NCI-H1092 treated with DMSO at 0.1 percent for 48 hours (cell line): ENCODE measurements around the gene KRT7.
"Not testable (repeated sequence)": the region's sequence is repeated elsewhere in the genome, so short reads cannot be mapped to it uniquely, and the experiment has no call there.

ENCODE experiments used
- DNase-seq: peaks from one replicate; lab custom pipeline; 2025; lab: John Stamatoyannopoulos, UW

KRT7 gene

GRCh38 chr12:52255926-52256583 lies 23.0 kb downstream of the KRT7 start:
- DNase-seq, result no peak

- DNase-seq, result no peak
Observed at GRCh38 chr12:52256584-52256935, 23.5 kb downstream of the KRT7 start.

- no peak for DNase-seq
Observed at GRCh38 chr12:52257074-52257551, 24.1 kb downstream of the KRT7 start.

GRCh38 chr12:52257922-52258321 lies 24.9 kb downstream of the KRT7 start:
- DNase-seq, result not testable (repeated sequence)

GRCh38 chr12:52258335-52258901 lies 25.4 kb downstream of the KRT7 start:
- DNase-seq, result no peak

GRCh38 chr12:52259657-52260243 lies 26.7 kb downstream of the KRT7 start:
- DNase-seq, result no peak

- no peak for DNase-seq
Observed at GRCh38 chr12:52260361-52261207, 27.5 kb downstream of the KRT7 start.

GRCh38 chr12:52261208-52261484 lies 28.1 kb downstream of the KRT7 start:
- no peak for DNase-seq

GRCh38 chr12:52262286-52262685 lies 29.2 kb downstream of the KRT7 start:
- no peak for DNase-seq

- DNase-seq, result no peak
Observed at GRCh38 chr12:52263761-52264434, 30.9 kb downstream of the KRT7 start.

GRCh38 chr12:52264435-52264825 lies 31.4 kb downstream of the KRT7 start:
- DNase-seq, result no peak

- DNase-seq, result no peak
Observed at GRCh38 chr12:52266514-52266913, 33.5 kb downstream of the KRT7 start.

- DNase-seq, result no peak
Observed at GRCh38 chr12:52267266-52267665, 34.2 kb downstream of the KRT7 start.

GRCh38 chr12:52267699-52268098 lies 34.7 kb downstream of the KRT7 start:
- no peak for DNase-seq

GRCh38 chr12:52268212-52268611 lies 35.2 kb downstream of the KRT7 start:
- DNase-seq, result no peak

GRCh38 chr12:52270541-52271070 lies 37.6 kb downstream of the KRT7 start:
- DNase-seq, result no peak

- no peak for DNase-seq
Observed at GRCh38 chr12:52271158-52271557, 38.1 kb downstream of the KRT7 start.

GRCh38 chr12:52274521-52275120 lies 41.6 kb downstream of the KRT7 start, which contains the start of gene KRT86:
Gene KRT86 (plus strand): TSS chr12:52274645. CDS start chr12:52301917, 27,272 bp downstream.
- no peak for DNase-seq

- DNase-seq, result no peak
Observed at GRCh38 chr12:52275686-52276085, 42.6 kb downstream of the KRT7 start.

- no peak for DNase-seq
Observed at GRCh38 chr12:52277486-52278245, 44.6 kb downstream of the KRT7 start.
